Endothelial cell of umbilical vein (primary cell): ENCODE results near the gene PLCXD3. TPM values are rescaled to one million over a fixed set of nuclear protein-coding genes. Genes with fewer than 3 reads are reported as not detected.

Source experiments
- BruUV-seq: library from RNA; stranded (reverse); fragments of 400-500 nt; replicated peaks from 2 replicates; lab custom pipeline; 2021; lab: Mats Ljungman, UMichigan
- CTCF ChIA-PET: fragments of 300-600, 350-600 bp; sonication (Branson Sonifier 250); formaldehyde crosslinking; loops from one replicate; lab custom pipeline; 2021; ENCODE audit warnings: antibody characterized with exemption, inconsistent platforms; lab: Charles Lee
- POLR2A ChIA-PET: fragments of 300-600, 350-600 bp; sonication (Branson Sonifier 250); formaldehyde crosslinking; loops from one replicate; lab custom pipeline; 2021; ENCODE audit warnings: antibody characterized with exemption, inconsistent platforms; lab: Charles Lee
- DNase-seq: peaks from one replicate; pipeline ENCODE4 v3.0.0-alpha.2; 2011; ENCODE audit warnings: low read depth, low spot score
- FAIRE-seq: peaks from 2 replicates; lab custom pipeline; 2011; peaks lifted over from hg19 to GRCh38; lab: Jason Lieb, UNC
- H2AFZ ChIP-seq: 2 replicates; pipeline ENCODE4 v1.6.0; 2012; ENCODE audit warnings: low read depth, low read length, control low read depth, inconsistent platforms
- H3K27ac ChIP-seq: 2 replicates; pipeline ENCODE4 v1.5.1; 2011; ENCODE audit warnings: low read depth, mild to moderate bottlenecking, control low read depth, low read length, moderate library complexity; ENCODE audit not compliant: insufficient read depth
- H3K27me3 ChIP-seq, 2 experiments: 2 replicates each; pipeline versions ENCODE4 v1.6.0 to v1.6.1; 2011; ENCODE audit warnings: low read length in 2 of 2, mixed read lengths in 1 of 2; ENCODE audit not compliant: control insufficient read depth in 2 of 2, insufficient read depth in 2 of 2
- H3K36me3 ChIP-seq, 2 experiments: 2 replicates in 1 of 2; 3 replicates in 1 of 2; pipeline ENCODE4 v1.5.1; 2011; ENCODE audit warnings: low read length in 2 of 2, mild to moderate bottlenecking in 1 of 2, moderate library complexity in 1 of 2; ENCODE audit not compliant: control insufficient read depth in 2 of 2, insufficient read depth in 2 of 2; ENCODE audit errors: extremely low read depth in 1 of 2
- H3K4me1 ChIP-seq: 3 replicates; pipeline ENCODE4 v1.5.1; 2011; ENCODE audit warnings: mild to moderate bottlenecking, low read length; ENCODE audit not compliant: control insufficient read depth, insufficient read depth; ENCODE audit errors: extremely low read depth
- H3K4me2 ChIP-seq: 2 replicates; pipeline ENCODE4 v1.6.1; 2011; ENCODE audit warnings: low read length, control low read depth, mixed read lengths; ENCODE audit not compliant: insufficient read depth
- H3K4me3 ChIP-seq, 3 experiments: fragments of 200-600 bp in 1 of 3; sonication (generic), shearing (Covaris generic) in 1 of 3; replicated peaks in 1 of 3; 2 replicates each; pipeline ENCODE4 v1.5.1; 2011 to 2016; ENCODE audit warnings: control low read depth in 3 of 3, low read length in 3 of 3, mild to moderate bottlenecking in 2 of 3, inconsistent platforms in 1 of 3, low read depth in 1 of 3, moderate library complexity in 1 of 3; ENCODE audit not compliant: insufficient read depth in 1 of 3
- H3K79me2 ChIP-seq: 2 replicates; pipeline ENCODE4 v1.6.0; 2012; ENCODE audit warnings: low read length, inconsistent platforms; ENCODE audit not compliant: control insufficient read depth, insufficient read depth
- H3K9ac ChIP-seq: replicated peaks from 2 replicates; pipeline ENCODE3; 2011; ENCODE audit warnings: low read length, control low read depth; ENCODE audit not compliant: insufficient read depth; ENCODE audit errors: extremely low read depth
- H3K9me1 ChIP-seq: replicated peaks from 3 replicates; pipeline ENCODE4 v1.6.0; 2011; ENCODE audit warnings: mild to moderate bottlenecking, low read length; ENCODE audit not compliant: control insufficient read depth, insufficient read depth; ENCODE audit errors: extremely low read depth
- H3K9me3 ChIP-seq: replicated peaks from 2 replicates; pipeline ENCODE4 v1.5.1; 2012; ENCODE audit warnings: low read length, inconsistent platforms; ENCODE audit not compliant: control insufficient read depth, insufficient read depth
- H4K20me1 ChIP-seq: replicated peaks from 2 replicates; pipeline ENCODE3; 2011; ENCODE audit warnings: mild to moderate bottlenecking, low read length; ENCODE audit not compliant: control insufficient read depth, insufficient read depth; ENCODE audit errors: extremely low read depth
- CTCF ChIP-seq, 2 donors: IDR thresholded peaks; 1 replicate in 1 of 2; 2 replicates in 1 of 2; pipeline ENCODE4 v1.5.1; 2011; ENCODE audit warnings: low read length in 2 of 2, mild to moderate bottlenecking in 2 of 2, moderate library complexity in 2 of 2, control low read depth in 1 of 2, inconsistent platforms in 1 of 2, low read depth in 1 of 2; ENCODE audit not compliant: insufficient read depth in 1 of 2; ENCODE audit errors: extremely low read depth in 1 of 2
- EZH2 ChIP-seq: IDR thresholded peaks from 2 replicates; pipeline ENCODE4 v1.6.1; 2012; ENCODE audit warnings: borderline replicate concordance, low read depth, mild to moderate bottlenecking, moderate library complexity, low read length, inconsistent platforms; ENCODE audit not compliant: severe bottlenecking
- FOS ChIP-seq: IDR thresholded peaks from 2 replicates; pipeline ENCODE4 v1.6.1; 2011; ENCODE audit warnings: mild to moderate bottlenecking, low read length, moderate library complexity, borderline replicate concordance; ENCODE audit not compliant: insufficient read depth
- GATA2 ChIP-seq: IDR thresholded peaks from 2 replicates; pipeline ENCODE4 v1.7.0; 2011; ENCODE audit warnings: low read depth, mild to moderate bottlenecking, moderate library complexity, mixed read lengths, low read length; ENCODE audit not compliant: insufficient read length, insufficient read depth
- JUN ChIP-seq: IDR thresholded peaks from 2 replicates; pipeline ENCODE4 v1.6.1; 2011; ENCODE audit warnings: borderline replicate concordance, low read depth; ENCODE audit not compliant: insufficient read length, insufficient read depth
- MAX ChIP-seq: IDR thresholded peaks from 2 replicates; pipeline ENCODE4 v1.6.1; 2011; ENCODE audit not compliant: insufficient read depth, insufficient read length
- MYC ChIP-seq: IDR thresholded peaks from one replicate; pipeline ENCODE4 v1.6.1; 2011; ENCODE audit warnings: mild to moderate bottlenecking, low read depth, low read length
- POLR2A ChIP-seq: IDR thresholded peaks from 2 replicates; pipeline ENCODE4 v1.6.1; 2012; ENCODE audit warnings: low read depth, mild to moderate bottlenecking, control low read depth, low read length
- POLR2AphosphoS5 ChIP-seq: IDR thresholded peaks from 2 replicates; pipeline ENCODE4 v1.6.1; 2012; ENCODE audit warnings: low read depth, mild to moderate bottlenecking, control low read depth, low read length, moderate library complexity; ENCODE audit not compliant: insufficient read depth
- dilution Hi-C: fragments of 300-500 bp; cut with MboI; formaldehyde crosslinking; loops from one replicate; pipeline ENCODE4 v1.15.0; 2019; ENCODE audit warnings: low sequenced_read_pairs; ENCODE audit not compliant: extremely low pct_ligation_motif_present
- intact Hi-C: fragments of 100-400 bp; cut with micrococcal nuclease; formaldehyde crosslinking; loops from one replicate; pipeline ENCODE4 v1.10.0; 2022
- polyA plus RNA-seq, 4 experiments: library from polyadenylated mRNA; depleted of rRNA in 3 of 4; stranded (reverse) in 3 of 4; unstranded in 1 of 4; fragments of >200 nt; gene quantifications; 2 replicates each; pipeline versions ENCODE4 v1.2.1 to v1.2.3, GENCODE V29; 2011 to 2012; ENCODE audit warnings: missing spikeins in 1 of 4
- total RNA-seq: library from RNA; stranded (reverse); gene quantifications from 2 replicates; pipeline ENCODE4 v1.2.3, GENCODE V29; 2021

Gene PLCXD3
- total and polyA plus RNA-seq, 2 donors (not counting 3 experiments of a cell fraction or from before 2014, with no cell fraction given), result not detected

GRCh38 chr5:41281215-41281810, 229.1 kb downstream of the PLCXD3 start:
- DNase-seq, result no peak
- no peak overlapping the region for H3K27ac ChIP-seq
- no peak overlapping the region for H3K9ac ChIP-seq
- H2AFZ ChIP-seq, result no peak overlapping the region
- H3K4me3 ChIP-seq, result no peak overlapping the region
- H3K4me2 ChIP-seq, result no peak overlapping the region
- intact Hi-C loops, result no loop called here
- H3K36me3 ChIP-seq, result no peaks in the 10 kb centered on the region
- FAIRE-seq, result no peak
- H3K79me2 ChIP-seq, result no peaks in the 10 kb centered on the region
- dilution Hi-C loops, result no loop called here
- no peaks in the 10 kb centered on the region for H3K9me1 ChIP-seq
- no peaks in the 10 kb centered on the region for H3K9me3 ChIP-seq
- H3K27me3 ChIP-seq, result no peaks in the 10 kb centered on the region
- no peak for TF ChIP-seq FOS
- TF ChIP-seq CTCF (IDR thresholded peaks at IDR 0.05; ENCODE audit: extremely low read depth in 1 of 2, insufficient read depth in 1 of 2, low read depth in 1 of 2, low read length in 2 of 2), result no peak
- no peak for TF ChIP-seq JUN
- TF ChIP-seq EZH2, result no peak
- no peak for TF ChIP-seq POLR2A
- TF ChIP-seq POLR2AphosphoS5, result no peak
- no peak for TF ChIP-seq MYC
- no peak for TF ChIP-seq MAX
- no peak for TF ChIP-seq GATA2
- H3K4me1 ChIP-seq, result no peaks in the 10 kb centered on the region
- ChIA-PET POLR2A (no interaction called here), CTCF (no interaction called here)
- BruUV-seq, result no TSS peak
- H4K20me1 ChIP-seq, result no peaks in the 10 kb centered on the region
